ENCODE results near the gene FOSB.

FOSB gene

GRCh38 chr19:45448887-45449299 is 18.9 kb upstream of the FOSB start:
- H3K27me3 ChIP-seq (ENCODE audit: control insufficient read depth, insufficient read depth, low read length, poor library complexity, severe bottlenecking) = peaks cover 27% of the 10 kb centered on the region
- H3K4me3 ChIP-seq (ENCODE audit: insufficient read depth, low read depth, low read length) = no peak overlapping the region
- no peak overlapping the region for H3K27ac ChIP-seq (ENCODE audit: insufficient read depth, low read depth, low read length, poor library complexity, severe bottlenecking)
- WGBS, 2 experiments = 87 to 88% methylated on average over 7 of the region's 7 CpGs
- H3K4me1 ChIP-seq (ENCODE audit: control insufficient read depth, insufficient read depth, low read length) = peaks cover 8% of the 10 kb centered on the region
- H3K9me3 ChIP-seq (ENCODE audit: control insufficient read depth, low read length) = no peaks in the 10 kb centered on the region
- no peaks in the 10 kb centered on the region for H3K36me3 ChIP-seq (ENCODE audit: control insufficient read depth, insufficient read depth, low read length)

GRCh38 chr19:45450012-45450333 is 17.8 kb upstream of the FOSB start:
- H3K27me3 ChIP-seq (ENCODE audit: control insufficient read depth, insufficient read depth, low read length, poor library complexity, severe bottlenecking) = peaks cover 27% of the 10 kb centered on the region
- 76 to 87% methylated on average over 5 of the region's 5 CpGs for WGBS, 2 experiments
- peaks cover 3% of the 10 kb centered on the region for H3K4me1 ChIP-seq (ENCODE audit: control insufficient read depth, insufficient read depth, low read length)
- H3K9me3 ChIP-seq (ENCODE audit: control insufficient read depth, low read length) = no peaks in the 10 kb centered on the region
- peak overlapping the region; percentile 42 for H3K4me3 ChIP-seq (ENCODE audit: insufficient read depth, low read depth, low read length)
- H3K27ac ChIP-seq (ENCODE audit: insufficient read depth, low read depth, low read length, poor library complexity, severe bottlenecking) = peak overlapping the region; percentile 52
- H3K36me3 ChIP-seq (ENCODE audit: control insufficient read depth, insufficient read depth, low read length) = no peaks in the 10 kb centered on the region

GRCh38 chr19:45451131-45451849 is 16.5 kb upstream of the FOSB start:
- H3K27me3 ChIP-seq (ENCODE audit: control insufficient read depth, insufficient read depth, low read length, poor library complexity, severe bottlenecking) = peaks cover 27% of the 10 kb centered on the region
- peak overlapping the region; percentile 49 for H3K4me3 ChIP-seq (ENCODE audit: insufficient read depth, low read depth, low read length)
- 28 to 30% methylated on average over 28 of the region's 28 CpGs for WGBS, 2 experiments
- H3K27ac ChIP-seq (ENCODE audit: insufficient read depth, low read depth, low read length, poor library complexity, severe bottlenecking) = peak overlapping the region; percentile 39
- no peaks in the 10 kb centered on the region for H3K9me3 ChIP-seq (ENCODE audit: control insufficient read depth, low read length)
- peaks cover 12% of the 10 kb centered on the region for H3K4me1 ChIP-seq (ENCODE audit: control insufficient read depth, insufficient read depth, low read length)
- H3K36me3 ChIP-seq (ENCODE audit: control insufficient read depth, insufficient read depth, low read length) = no peaks in the 10 kb centered on the region

- Histone ChIP-seq H3K4me1 (ENCODE audit: control insufficient read depth, insufficient read depth, low read length) (peaks cover 12% of the 10 kb centered on the region), H3K9me3 (ENCODE audit: control insufficient read depth, low read length) (no peaks in the 10 kb centered on the region), H3K36me3 (ENCODE audit: control insufficient read depth, insufficient read depth, low read length) (no peaks in the 10 kb centered on the region), H3K27me3 (ENCODE audit: control insufficient read depth, insufficient read depth, low read length, poor library complexity, severe bottlenecking) (peaks cover 27% of the 10 kb centered on the region), H3K27ac (ENCODE audit: insufficient read depth, low read depth, low read length, poor library complexity, severe bottlenecking) (no peak overlapping the region), H3K4me3 (ENCODE audit: insufficient read depth, low read depth, low read length) (no peak overlapping the region)
- WGBS, 2 experiments = 87 to 90% methylated on average over 12 of the region's 12 CpGs
These were observed 15.9 kb upstream of the FOSB start for GRCh38 chr19:45451850-45452387.

GRCh38 chr19:45455707-45456499 is 11.9 kb upstream of the FOSB start:
- no peaks in the 10 kb centered on the region for H3K9me3 ChIP-seq (ENCODE audit: control insufficient read depth, low read length)
- no peaks in the 10 kb centered on the region for H3K36me3 ChIP-seq (ENCODE audit: control insufficient read depth, insufficient read depth, low read length)
- peaks cover 18% of the 10 kb centered on the region for H3K27me3 ChIP-seq (ENCODE audit: control insufficient read depth, insufficient read depth, low read length, poor library complexity, severe bottlenecking)
- no peak overlapping the region for H3K4me3 ChIP-seq (ENCODE audit: insufficient read depth, low read depth, low read length)
- peak overlapping the region; percentile 39 for H3K27ac ChIP-seq (ENCODE audit: insufficient read depth, low read depth, low read length, poor library complexity, severe bottlenecking)
- H3K4me1 ChIP-seq (ENCODE audit: control insufficient read depth, insufficient read depth, low read length) = peaks cover 12% of the 10 kb centered on the region
- WGBS, 2 experiments = 49% methylated on average over 27 of the region's 27 CpGs

GRCh38 chr19:45456500-45456815 is 11.3 kb upstream of the FOSB start:
- Histone ChIP-seq H3K36me3 (ENCODE audit: control insufficient read depth, insufficient read depth, low read length) (no peaks in the 10 kb centered on the region), H3K9me3 (ENCODE audit: control insufficient read depth, low read length) (no peaks in the 10 kb centered on the region), H3K4me3 (ENCODE audit: insufficient read depth, low read depth, low read length) (no peak overlapping the region), H3K27me3 (ENCODE audit: control insufficient read depth, insufficient read depth, low read length, poor library complexity, severe bottlenecking) (peaks cover 12% of the 10 kb centered on the region), H3K27ac (ENCODE audit: insufficient read depth, low read depth, low read length, poor library complexity, severe bottlenecking) (no peak overlapping the region), H3K4me1 (ENCODE audit: control insufficient read depth, insufficient read depth, low read length) (peaks cover 9% of the 10 kb centered on the region)
- WGBS, 2 experiments = 89 to 94% methylated on average over 2 of the region's 2 CpGs

- Histone ChIP-seq H3K4me1 (ENCODE audit: control insufficient read depth, insufficient read depth, low read length) (peaks cover 9% of the 10 kb centered on the region), H3K4me3 (ENCODE audit: insufficient read depth, low read depth, low read length) (no peak overlapping the region), H3K36me3 (ENCODE audit: control insufficient read depth, insufficient read depth, low read length) (no peaks in the 10 kb centered on the region), H3K27me3 (ENCODE audit: control insufficient read depth, insufficient read depth, low read length, poor library complexity, severe bottlenecking) (no peaks in the 10 kb centered on the region), H3K27ac (ENCODE audit: insufficient read depth, low read depth, low read length, poor library complexity, severe bottlenecking) (no peak overlapping the region), H3K9me3 (ENCODE audit: control insufficient read depth, low read length) (no peaks in the 10 kb centered on the region)
These were observed 10.0 kb upstream of the FOSB start for GRCh38 chr19:45457776-45458175.

GRCh38 chr19:45460807-45461347 is 6.9 kb upstream of the FOSB start:
- Histone ChIP-seq H3K36me3 (ENCODE audit: control insufficient read depth, insufficient read depth, low read length) (no peaks in the 10 kb centered on the region), H3K4me1 (ENCODE audit: control insufficient read depth, insufficient read depth, low read length) (peaks cover 4% of the 10 kb centered on the region), H3K4me3 (ENCODE audit: insufficient read depth, low read depth, low read length) (no peak overlapping the region), H3K9me3 (ENCODE audit: control insufficient read depth, low read length) (no peaks in the 10 kb centered on the region), H3K27ac (ENCODE audit: insufficient read depth, low read depth, low read length, poor library complexity, severe bottlenecking) (no peak overlapping the region), H3K27me3 (ENCODE audit: control insufficient read depth, insufficient read depth, low read length, poor library complexity, severe bottlenecking) (peaks cover 10% of the 10 kb centered on the region)
- 70 to 76% methylated on average over 8 of the region's 8 CpGs for WGBS, 2 experiments

- no peaks in the 10 kb centered on the region for H3K36me3 ChIP-seq (ENCODE audit: control insufficient read depth, insufficient read depth, low read length)
- no peak overlapping the region for H3K27ac ChIP-seq (ENCODE audit: insufficient read depth, low read depth, low read length, poor library complexity, severe bottlenecking)
- H3K4me3 ChIP-seq (ENCODE audit: insufficient read depth, low read depth, low read length) = no peak overlapping the region
- WGBS, 2 experiments = 82 to 95% methylated on average over 4 of the region's 4 CpGs
- H3K27me3 ChIP-seq (ENCODE audit: control insufficient read depth, insufficient read depth, low read length, poor library complexity, severe bottlenecking) = peaks cover 18% of the 10 kb centered on the region
- no peaks in the 10 kb centered on the region for H3K9me3 ChIP-seq (ENCODE audit: control insufficient read depth, low read length)
- H3K4me1 ChIP-seq (ENCODE audit: control insufficient read depth, insufficient read depth, low read length) = no peaks in the 10 kb centered on the region
These were observed 5.6 kb upstream of the FOSB start for GRCh38 chr19:45462174-45462573.

GRCh38 chr19:45463241-45463640 is 4.6 kb upstream of the FOSB start:
- Histone ChIP-seq H3K9me3 (ENCODE audit: control insufficient read depth, low read length) (no peaks in the 10 kb centered on the region), H3K4me1 (ENCODE audit: control insufficient read depth, insufficient read depth, low read length) (peaks cover 5% of the 10 kb centered on the region), H3K36me3 (ENCODE audit: control insufficient read depth, insufficient read depth, low read length) (no peaks in the 10 kb centered on the region), H3K27ac (ENCODE audit: insufficient read depth, low read depth, low read length, poor library complexity, severe bottlenecking) (no peak overlapping the region), H3K4me3 (ENCODE audit: insufficient read depth, low read depth, low read length) (no peak overlapping the region), H3K27me3 (ENCODE audit: control insufficient read depth, insufficient read depth, low read length, poor library complexity, severe bottlenecking) (peaks cover 23% of the 10 kb centered on the region)
- WGBS, 2 experiments = 83 to 89% methylated on average over 4 of the region's 4 CpGs

All from ectodermal cell (in vitro differentiated cells).